Skin of body (tissue), 2 donors: ENCODE data around the gene TMEM61. TPM values are rescaled to one million over a fixed set of nuclear protein-coding genes. Genes with fewer than 3 reads are reported as not detected.
"Not testable (repeated sequence)": the region's sequence is repeated elsewhere in the genome, so short reads cannot be mapped to it uniquely, and the experiment has no call there.

ENCODE experiments used
- DNase-seq: peaks from one replicate; lab custom pipeline; 2025; lab: John Stamatoyannopoulos, UW
- total RNA-seq: library from RNA; depleted of rRNA; stranded (reverse); fragments of >200 nt; gene quantifications from one replicate; pipeline ENCODE4 v1.2.3, GENCODE V29; 2014

The TMEM61 gene
- total RNA-seq, 1 donor from 2014 or later, result 0.30 TPM

- no peak for DNase-seq
Measured at GRCh38 chr1:54962612-54963395, 17.6 kb upstream of the TMEM61 start.

GRCh38 chr1:54963829-54964228 lies 16.6 kb upstream of the TMEM61 start:
- DNase-seq, result not testable (repeated sequence)

GRCh38 chr1:54965624-54966340 lies 14.6 kb upstream of the TMEM61 start:
- DNase-seq, result peak; percentile 46

- no peak for DNase-seq
Measured at GRCh38 chr1:54967372-54967771, 13.1 kb upstream of the TMEM61 start.

- DNase-seq, result no peak
Measured at GRCh38 chr1:54968551-54968950, 11.9 kb upstream of the TMEM61 start.

- no peak for DNase-seq
Measured at GRCh38 chr1:54969879-54970278, 10.5 kb upstream of the TMEM61 start.

- no peak for DNase-seq
Measured at GRCh38 chr1:54970901-54971300, 9.5 kb upstream of the TMEM61 start.

- DNase-seq, result no peak
Measured at GRCh38 chr1:54971317-54971791, 9.1 kb upstream of the TMEM61 start.

- no peak for DNase-seq
Measured at GRCh38 chr1:54972436-54972835, 8.0 kb upstream of the TMEM61 start.

- peak; percentile 22 for DNase-seq
Measured at GRCh38 chr1:54973205-54973921, 7.1 kb upstream of the TMEM61 start.

- DNase-seq, result no peak
Measured at GRCh38 chr1:54975356-54976108, 4.9 kb upstream of the TMEM61 start.

GRCh38 chr1:54976747-54977146 lies 3.7 kb upstream of the TMEM61 start:
- DNase-seq, result no peak

- DNase-seq, result no peak
Measured at GRCh38 chr1:54977533-54978297, 2.7 kb upstream of the TMEM61 start.

GRCh38 chr1:54978528-54979326 lies 1.7 kb upstream of the TMEM61 start:
- DNase-seq, result no peak

- DNase-seq, result no peak
Measured at GRCh38 chr1:54979327-54979891, 1.0 kb upstream of the TMEM61 start.

- no peak for DNase-seq
Measured at GRCh38 chr1:54980046-54980527, 341 bp upstream of the TMEM61 start.

- DNase-seq, result no peak
Measured at GRCh38 chr1:54981466-54981865, 1.0 kb downstream of the TMEM61 start.

- no peak for DNase-seq
Measured at GRCh38 chr1:54982739-54983138, 2.3 kb downstream of the TMEM61 start.
